ENCODE data around the gene CCHCR1.

- TF ChIP-seq GATA2 (IDR thresholded peaks at IDR 0.05; ENCODE audit: low read depth, low read length) (no peak), GATA3 (IDR thresholded peaks at IDR 0.05; ENCODE audit: low read depth, low read length) (no peak)
These were observed 45.1 kb downstream of the CCHCR1 start, which contains the start of gene C6orf15 for GRCh38 chr6:31112478-31112877.
